Measurements from ENCODE around the gene IL23R. TPM values are rescaled to one million over a fixed set of nuclear protein-coding genes. Genes with fewer than 3 reads are reported as not detected.

IL23R gene
- total and polyA plus RNA-seq, 2 of the 8 experiments (the other 6 are each of a cell fraction or from before 2014, with no cell fraction given): not detected

GRCh38 chr1:67120855-67121619 is 45.2 kb upstream of the IL23R start:
- Histone ChIP-seq H2AK5ac (ENCODE audit: low read depth, low read length) (no peak overlapping the region), H3K4me2 (ENCODE audit: insufficient read depth in 1 of 2, low read depth in 2 of 2, low read length in 2 of 2) (no peak overlapping the region), H4K91ac (replicated peaks; ENCODE audit: insufficient read length, low read length) (no peak overlapping the region), H2BK20ac (ENCODE audit: low read length) (no peak overlapping the region), H3K56ac (replicated peaks; ENCODE audit: insufficient read length, low read depth, low read length) (no peak overlapping the region), H3K9me3 (ENCODE audit: insufficient read depth in 2 of 2, low read depth in 1 of 2, low read length in 1 of 2) (no peaks in the 10 kb centered on the region), H3K27me3 (replicated peaks in 1 of 4; ENCODE audit: control insufficient read depth in 3 of 4, extremely low read depth in 1 of 4, insufficient read depth in 3 of 4, low read length in 3 of 4) (no peaks in the 10 kb centered on the region), H2AFZ (ENCODE audit: low read length) (no peak overlapping the region), H2BK12ac (ENCODE audit: low read depth, low read length) (no peak overlapping the region), H3K4me1 (replicated peaks in 1 of 4; ENCODE audit: control insufficient read depth in 3 of 4, insufficient read depth in 4 of 4, low read length in 3 of 4) (no peaks in the 10 kb centered on the region), H3K27ac (ENCODE audit: low read depth, low read length) (no peak overlapping the region), H3K23me2 (ENCODE audit: low read depth, low read length) (no peaks in the 10 kb centered on the region), H3K79me2 (ENCODE audit: control insufficient read depth in 1 of 2, insufficient read depth in 2 of 2, low read length in 2 of 2) (no peaks in the 10 kb centered on the region), H3K79me1 (ENCODE audit: low read depth, low read length) (no peaks in the 10 kb centered on the region), H3K23ac (ENCODE audit: insufficient read length) (no peak overlapping the region), H2BK5ac (ENCODE audit: low read depth, low read length) (no peak overlapping the region), H4K5ac (ENCODE audit: insufficient read length, low read depth, low read length) (no peak overlapping the region), H4K8ac (ENCODE audit: extremely low read depth, insufficient read depth, low read length) (no peak overlapping the region), H3K36me3 (ENCODE audit: control insufficient read depth in 2 of 4, insufficient read depth in 4 of 4, low read length in 3 of 4) (no peaks in the 10 kb centered on the region), H3K9ac (replicated peaks in 1 of 4; ENCODE audit: extremely low read depth in 1 of 4, low read depth in 3 of 4, low read length in 3 of 4) (no peak overlapping the region), H4K20me1 (replicated peaks in 1 of 2; ENCODE audit: control insufficient read depth in 1 of 2, insufficient read depth in 2 of 2, low read length in 2 of 2) (no peaks in the 10 kb centered on the region), H3K14ac (ENCODE audit: insufficient read length) (no peak overlapping the region), H3K4me3 (ENCODE audit: extremely low read depth in 1 of 4, insufficient read depth in 2 of 4, low read depth in 3 of 4, low read length in 4 of 4) (no peak overlapping the region), H2BK120ac (replicated peaks; ENCODE audit: low read depth, low read length) (no peak overlapping the region), H3K18ac (ENCODE audit: extremely low read depth, low read length) (no peak overlapping the region), H3K4ac (replicated peaks; ENCODE audit: insufficient read length, low read depth, low read length) (no peak overlapping the region), H2BK15ac (ENCODE audit: low read length) (no peak overlapping the region)
- FAIRE-seq (no peak), DNase-seq (ENCODE audit: low read depth in 1 of 2, low spot score in 2 of 2) (no peak)
- no peak for TF ChIP-seq EP300 (IDR thresholded peaks at IDR 0.05; ENCODE audit: borderline replicate concordance in 1 of 2, low read depth in 2 of 2, low read length in 2 of 2)
- CTCF ChIA-PET (ENCODE audit: partially characterized antibody): no interaction called here
- 93% methylated on average over 4 of the region's 4 CpGs; no CpG with 5 or more reads in 1 of the 2 experiments for WGBS, 2 experiments (ENCODE audit: extremely low coverage in 1 of 2, insufficient coverage in 1 of 2, insufficient read length in 1 of 2, insufficient replicate concordance in 2 of 2, low coverage in 1 of 2, low lambda C conversion rate in 2 of 2, missing lambda C conversion rate in 1 of 2)
- POLR2A ChIA-PET (ENCODE audit: partially characterized antibody): no interaction called here

Measured in H1 (cell line).